Adipocyte (in vitro differentiated cells): Measurements from ENCODE around the gene NKX1-2.

ENCODE experiments used
- DNase-seq: peaks from one replicate; pipeline ENCODE4 v3.0.0-alpha.2; 2015; ENCODE audit warnings: low read depth
- H3K27me3 ChIP-seq: replicated peaks from 2 replicates; pipeline ENCODE4 v1.7.0; 2013; ENCODE audit warnings: mild to moderate bottlenecking, low read length, moderate library complexity; ENCODE audit not compliant: control insufficient read depth, insufficient read depth
- H3K36me3 ChIP-seq: 2 replicates; pipeline ENCODE4 v1.7.0; 2013; ENCODE audit warnings: low read length, mild to moderate bottlenecking, moderate library complexity; ENCODE audit not compliant: control insufficient read depth, insufficient read depth, severe bottlenecking
- H3K4me1 ChIP-seq: 2 replicates; pipeline ENCODE4 v1.7.0; 2013; ENCODE audit warnings: mild to moderate bottlenecking, low read length, moderate library complexity; ENCODE audit not compliant: control insufficient read depth, insufficient read depth
- H3K4me3 ChIP-seq: 2 replicates; pipeline ENCODE4 v1.7.0; 2013; ENCODE audit warnings: mild to moderate bottlenecking, low read length, moderate library complexity
- H3K9ac ChIP-seq: 2 replicates; pipeline ENCODE4 v1.7.0; 2013; ENCODE audit warnings: mild to moderate bottlenecking, low read length, moderate library complexity
- H3K9me3 ChIP-seq: 2 replicates; pipeline ENCODE4 v1.7.0; 2013; ENCODE audit warnings: mild to moderate bottlenecking, low read length, moderate library complexity; ENCODE audit not compliant: control insufficient read depth

Gene NKX1-2

DNA sequence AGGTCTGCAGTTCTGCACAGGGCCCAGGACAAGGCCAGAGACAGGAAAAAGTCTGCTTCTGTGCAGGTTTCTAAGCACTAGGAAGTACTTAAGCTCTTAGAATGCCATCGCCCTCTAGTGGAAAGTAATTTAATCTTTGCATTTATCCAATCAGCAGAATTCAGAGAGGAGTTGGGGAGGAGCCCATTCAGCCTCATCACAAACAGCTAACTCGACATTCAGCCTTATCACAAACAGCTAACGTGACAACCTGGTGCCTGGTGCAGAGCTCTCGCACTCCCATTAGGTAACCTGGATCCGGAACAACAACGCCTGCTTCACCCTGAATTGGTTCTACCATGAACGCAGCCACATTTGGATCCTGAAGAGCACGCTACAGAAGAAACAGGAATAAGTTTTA lies 46.3 kb downstream of the NKX1-2 start:
- H3K9me3 ChIP-seq = no peaks in the 10 kb centered on the region
- H3K27me3 ChIP-seq = no peaks in the 10 kb centered on the region
- no peak overlapping the region for H3K9ac ChIP-seq
- H3K36me3 ChIP-seq = peaks cover 83% of the 10 kb centered on the region
- H3K4me1 ChIP-seq = peaks cover 4% of the 10 kb centered on the region
- DNase-seq = peak; percentile 92
- H3K4me3 ChIP-seq = no peak overlapping the region

DNA sequence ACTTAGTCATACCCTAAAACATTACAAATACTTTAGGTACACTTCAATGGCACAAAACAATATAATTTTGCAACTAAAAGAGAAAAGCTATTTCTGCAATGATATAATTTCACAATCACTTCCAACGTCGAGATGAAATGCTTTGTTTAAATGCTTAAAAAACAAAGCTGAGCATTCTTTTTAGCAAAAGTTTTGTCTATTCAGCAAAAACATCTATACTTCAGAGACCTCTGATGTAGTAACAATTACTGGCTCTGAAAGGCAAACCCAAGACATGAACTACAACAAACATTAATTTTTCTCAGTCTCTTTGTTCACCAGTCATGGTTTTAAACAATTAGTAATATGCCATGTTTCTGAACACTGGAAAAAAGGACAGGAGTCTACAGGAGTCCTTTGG lies 47.6 kb downstream of the NKX1-2 start:
- Histone ChIP-seq H3K27me3 (no peaks in the 10 kb centered on the region), H3K4me1 (peaks cover 4% of the 10 kb centered on the region), H3K36me3 (peaks cover 85% of the 10 kb centered on the region), H3K9ac (no peak overlapping the region), H3K4me3 (no peak overlapping the region), H3K9me3 (no peaks in the 10 kb centered on the region)
- no peak for DNase-seq

DNA sequence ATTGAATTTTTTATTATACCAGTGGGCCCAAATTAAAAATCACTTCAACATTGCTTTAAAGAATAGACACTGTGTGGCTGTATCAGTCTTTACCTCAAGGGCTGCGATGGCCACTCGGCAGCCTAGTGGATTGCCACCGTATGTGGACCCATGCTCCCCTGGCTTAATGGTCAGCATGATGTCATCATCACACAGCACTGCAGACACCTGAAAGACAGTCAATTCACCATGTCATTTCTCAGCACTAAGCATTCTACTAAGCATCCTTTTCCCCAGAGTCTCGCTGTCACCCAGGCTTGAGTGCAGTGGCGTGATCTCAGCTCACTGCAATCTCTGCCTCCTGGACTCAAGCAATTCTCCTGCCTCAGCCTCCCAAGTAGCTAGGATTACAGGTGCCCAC lies 48.2 kb downstream of the NKX1-2 start:
- H3K9me3 ChIP-seq = no peaks in the 10 kb centered on the region
- no peaks in the 10 kb centered on the region for H3K27me3 ChIP-seq
- peaks cover 85% of the 10 kb centered on the region for H3K36me3 ChIP-seq
- no peak overlapping the region for H3K4me3 ChIP-seq
- no peak overlapping the region for H3K9ac ChIP-seq
- peaks cover 4% of the 10 kb centered on the region for H3K4me1 ChIP-seq
- DNase-seq = no peak
